NK-92 treated with Interleukin-12 subunit alpha and Interleukin-12 subunit beta, amount 100 ng/mL, for 24 hours (cell line): Measurements from ENCODE around the gene VNN1.
"Not testable (repeated sequence)": the region's sequence is repeated elsewhere in the genome, so short reads cannot be mapped to it uniquely, and the experiment has no call there.

Experiments used
- DNase-seq: peaks from one replicate; lab custom pipeline; 2025; lab: John Stamatoyannopoulos, UW

The VNN1 gene

DNA sequence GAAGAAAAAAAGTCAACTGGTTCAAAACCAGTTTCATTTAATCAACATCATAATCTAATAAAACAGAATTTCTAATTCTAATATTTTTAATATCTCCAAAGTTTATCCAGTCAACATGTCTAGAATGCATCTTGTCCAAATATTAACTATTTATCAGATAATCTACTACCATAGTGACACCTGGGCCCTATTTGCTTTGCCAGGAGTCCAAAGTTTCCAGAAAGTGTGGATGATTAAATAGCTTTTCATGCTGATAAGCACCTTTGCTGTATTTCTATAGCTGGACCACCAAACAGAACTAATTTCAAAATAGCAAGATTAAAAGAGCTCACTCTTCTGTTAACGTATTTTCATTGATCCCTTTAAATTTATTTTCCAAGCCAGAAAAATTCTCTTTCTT, 42.6 kb downstream of the VNN1 start:
- no peak for DNase-seq

DNA sequence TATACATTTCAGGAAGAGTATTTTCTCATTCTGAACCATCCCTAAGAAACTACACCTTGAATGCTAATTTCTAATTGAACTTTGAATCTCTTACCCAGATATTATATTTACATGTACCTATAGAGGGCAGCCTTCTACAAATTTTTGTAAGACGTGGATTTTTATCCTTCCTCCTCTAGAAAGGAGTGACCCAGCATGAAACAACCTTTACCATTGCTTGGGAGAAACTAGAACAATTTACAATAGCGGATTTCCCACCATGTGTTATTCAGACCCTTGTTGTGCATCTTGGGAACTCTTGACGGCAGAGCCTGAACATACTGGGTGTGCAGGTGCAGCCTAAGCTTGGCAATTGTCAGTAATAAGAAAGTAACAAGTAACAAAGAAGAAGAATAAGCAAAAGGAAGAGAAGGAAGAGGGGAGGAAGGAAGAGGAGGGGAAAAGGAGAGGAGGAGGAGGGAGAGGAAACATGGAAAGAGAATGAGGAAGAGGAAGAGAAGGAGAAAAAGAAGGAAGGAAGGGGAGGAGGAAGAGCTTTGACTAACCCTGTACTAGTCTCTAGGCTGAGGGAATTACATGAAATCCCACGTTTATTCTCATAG, 44.1 kb downstream of the VNN1 start:
- no peak for DNase-seq

- DNase-seq = no peak
Measured at GRCh38 chr6:132666118-132666517, 47.7 kb downstream of the VNN1 start.

DNA sequence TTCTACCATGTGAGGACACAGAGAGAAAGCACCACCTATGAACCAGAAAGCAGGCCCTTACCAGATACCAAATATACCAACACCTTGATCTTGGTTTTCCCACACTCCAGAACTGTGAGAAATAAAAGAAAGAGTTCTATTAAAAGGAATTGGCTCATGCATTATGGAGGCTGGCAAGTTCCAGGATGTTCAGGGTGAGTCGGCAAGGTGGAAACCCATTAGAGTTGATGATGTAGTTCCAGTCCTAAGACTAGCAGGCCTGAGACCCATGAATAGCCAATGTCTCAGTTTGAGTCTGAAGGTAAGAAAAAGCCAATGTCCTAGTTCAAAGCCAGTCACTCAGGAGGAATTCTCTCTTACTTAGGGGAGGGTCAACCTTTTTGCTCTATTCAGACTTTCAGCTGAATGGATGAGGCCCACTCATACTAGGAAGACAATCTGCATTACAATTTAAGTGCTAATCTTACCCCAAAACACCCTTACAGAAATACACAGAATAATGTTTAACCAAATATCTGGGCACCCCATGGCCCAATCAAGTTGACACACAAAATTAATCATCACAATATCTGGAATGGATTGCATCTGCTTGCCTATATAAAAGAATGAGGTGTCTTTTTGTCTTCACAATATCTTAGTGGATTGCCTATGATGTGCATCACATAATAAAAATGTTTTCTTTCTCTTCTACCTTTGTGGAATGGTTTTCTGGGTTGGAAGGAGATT, 49.4 kb downstream of the VNN1 start:
- DNase-seq = no peak

GRCh38 chr6:132663661-132664060, 50.2 kb downstream of the VNN1 start:
- no peak for DNase-seq

DNA sequence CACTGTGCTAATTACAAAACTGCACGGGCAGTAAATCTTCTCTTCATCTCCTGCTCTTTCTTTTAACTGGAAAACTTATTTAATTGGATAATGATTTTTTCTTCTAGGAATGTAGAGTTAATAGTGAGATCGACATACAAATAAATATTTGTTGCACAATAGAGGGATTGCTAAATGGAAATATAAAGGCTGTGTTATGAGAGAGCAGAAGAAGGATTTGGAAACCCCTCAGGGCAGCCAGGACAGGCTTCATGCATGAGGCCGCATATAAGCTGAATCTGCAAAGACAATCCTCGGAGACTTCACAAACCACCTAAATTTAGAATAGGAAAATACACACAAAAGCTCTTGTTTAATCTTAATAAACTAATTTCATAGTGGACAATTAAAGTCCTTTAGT, 51.9 kb downstream of the VNN1 start:
- DNase-seq = no peak

- no peak for DNase-seq
Measured at GRCh38 chr6:132659082-132659481, 54.8 kb downstream of the VNN1 start, which contains the start of gene TAAR1. Gene TAAR1 (minus strand): TSS chr6:132659182. CDS start chr6:132646003, 13,179 bp downstream.

DNA sequence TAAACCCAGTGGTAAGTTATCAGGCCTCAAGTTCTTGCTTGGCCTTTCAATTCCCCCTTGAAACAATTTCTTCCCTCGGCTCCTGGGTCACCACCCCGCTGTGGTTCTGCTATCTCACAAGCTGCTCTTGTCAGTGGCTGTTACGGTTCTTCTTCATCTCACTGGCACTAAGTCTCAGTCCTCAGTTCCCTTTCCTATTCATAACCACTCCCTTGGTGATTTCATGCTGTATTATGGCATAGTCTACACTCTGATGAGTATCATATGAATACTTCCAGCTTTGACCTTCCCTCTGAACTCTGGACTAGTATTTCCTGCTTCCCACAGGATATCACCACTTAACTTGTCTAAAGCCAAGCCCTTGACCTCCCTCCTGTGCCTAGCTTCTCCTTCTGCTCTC, 62.8 kb downstream of the VNN1 start:
- DNase-seq = no peak

GRCh38 chr6:132650429-132650828, 63.4 kb downstream of the VNN1 start:
- no peak for DNase-seq

- DNase-seq = no peak
Measured at GRCh38 chr6:132648828-132649227, 65.0 kb downstream of the VNN1 start.

DNA sequence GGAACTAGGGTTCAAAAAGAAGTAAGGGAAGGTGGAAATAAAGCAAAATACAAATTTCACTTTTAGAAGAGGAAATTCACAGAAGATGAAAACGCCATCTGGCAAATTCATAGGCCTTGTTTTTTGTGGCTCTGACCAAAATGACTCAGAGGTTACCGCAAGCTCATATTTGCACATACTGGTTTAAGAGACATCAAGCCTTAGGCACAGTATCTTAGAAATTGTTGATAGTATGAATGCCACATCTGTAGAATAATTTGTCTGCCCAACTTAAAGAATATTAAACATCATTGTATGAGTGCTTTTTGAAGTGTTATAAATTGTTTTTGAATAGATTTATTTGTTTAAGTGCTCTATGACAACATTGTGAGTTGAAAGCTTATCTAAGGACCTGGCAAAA, 65.5 kb downstream of the VNN1 start:
- no peak for DNase-seq

DNA sequence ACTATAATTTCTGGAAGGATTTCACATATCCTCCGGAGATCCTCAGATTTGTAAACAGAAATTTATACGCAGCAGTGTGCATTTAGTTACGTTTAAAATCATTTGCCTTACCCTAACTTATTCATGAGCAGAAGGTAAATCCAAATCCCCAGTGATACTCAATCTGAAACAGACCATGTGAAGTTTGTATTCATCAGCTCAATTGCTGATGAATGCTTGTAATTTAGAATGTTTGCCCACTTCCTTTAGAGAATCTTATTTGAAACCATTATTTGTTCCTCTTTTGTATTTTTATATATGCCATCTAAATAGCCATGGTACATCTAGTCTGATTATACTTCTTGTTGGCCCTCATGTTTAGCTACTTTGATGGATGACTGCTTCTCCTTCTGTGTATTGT, 70.3 kb downstream of the VNN1 start:
- DNase-seq = no peak

DNA sequence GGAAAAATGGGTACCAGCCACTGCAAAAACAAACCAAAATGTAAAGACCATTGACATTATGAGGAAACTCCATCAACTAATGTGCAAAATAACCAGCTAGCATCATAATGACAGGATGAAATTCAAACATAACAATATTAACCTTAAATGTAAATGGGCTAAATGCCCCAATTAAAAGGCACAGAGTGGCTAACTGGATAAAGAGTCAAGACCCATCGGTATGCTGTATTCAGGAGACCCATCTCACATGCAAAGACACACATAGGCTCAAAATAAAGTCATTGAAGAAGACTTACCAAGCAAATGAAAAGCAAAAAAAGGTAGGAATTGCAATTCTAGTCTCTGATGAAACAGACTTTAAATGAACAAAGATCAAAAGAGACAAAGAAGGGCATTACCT, 76.7 kb downstream of the VNN1 start:
- not testable (repeated sequence) for DNase-seq

- not testable (repeated sequence) for DNase-seq
Measured at GRCh38 chr6:132635906-132636305, 77.9 kb downstream of the VNN1 start.

GRCh38 chr6:132635288-132635687, 78.6 kb downstream of the VNN1 start:
- not testable (repeated sequence) for DNase-seq

- no peak for DNase-seq
Measured at GRCh38 chr6:132634796-132635195, 79.1 kb downstream of the VNN1 start.

DNA sequence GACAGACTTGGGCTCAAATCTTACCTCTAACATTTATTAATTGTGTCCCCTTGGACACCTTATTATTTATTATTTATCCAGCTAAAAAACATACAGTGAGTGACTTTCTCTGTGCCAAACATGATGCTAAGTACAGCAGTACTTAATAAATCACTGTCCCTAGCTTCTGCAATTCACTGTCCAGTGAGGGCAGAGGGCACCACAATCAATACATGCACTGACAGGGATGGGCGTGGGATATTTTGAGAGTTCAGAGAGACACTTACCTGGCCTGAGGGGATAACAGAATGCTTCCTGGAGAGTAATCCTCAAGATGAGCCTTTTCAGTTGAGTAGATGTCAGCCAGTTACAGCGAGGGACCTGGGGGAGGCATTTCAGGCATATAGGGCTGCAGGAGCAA, 80.5 kb downstream of the VNN1 start:
- no peak for DNase-seq
